Neural cell (in vitro differentiated cells): ENCODE measurements around the gene TRUB1.

ENCODE experiments used
- CTCF ChIP-seq: fragments of 450-650 bp; IDR thresholded peaks from 2 replicates; pipeline ENCODE4 v1.5.1; 2014; ENCODE audit warnings: antibody characterized with exemption, mild to moderate bottlenecking, moderate library complexity; ENCODE audit not compliant: poor library complexity, severe bottlenecking
- RAD21 ChIP-seq: fragments of 450-650 bp; conservative IDR thresholded peaks from 2 replicates; pipeline ENCODE4 v1.6.1; 2014; ENCODE audit warnings: antibody characterized with exemption, mild to moderate bottlenecking, moderate library complexity

- TF ChIP-seq CTCF (no peak), RAD21 (no peak)
Observed at GRCh38 chr10:114998993-114999392, 61.0 kb downstream of the TRUB1 start.
